ENCODE measurements around the gene GPLD1.

DNA sequence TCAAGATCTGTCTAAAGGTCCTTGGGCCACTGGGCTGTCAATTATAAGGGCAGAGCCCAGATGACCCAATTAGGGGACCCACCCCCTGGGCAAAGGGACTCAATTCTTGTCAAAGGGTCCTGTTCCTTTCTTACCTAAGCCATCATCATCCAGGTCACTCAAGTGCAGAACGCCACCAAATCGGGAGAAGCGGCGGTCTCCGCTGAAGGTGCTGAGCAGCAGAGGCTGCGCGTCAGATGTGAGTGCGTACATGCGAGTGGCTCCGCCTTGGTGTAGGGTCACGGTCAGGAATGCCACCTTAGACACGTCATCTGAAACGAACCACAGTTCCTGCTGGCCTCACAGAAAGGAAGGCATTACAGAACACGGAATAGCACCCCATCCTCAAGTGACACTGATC lies 52.4 kb downstream of the GPLD1 start:
- TF ChIP-seq GATA2 (IDR thresholded peaks at IDR 0.05; ENCODE audit: low read depth, low read length) (no peak), GATA3 (IDR thresholded peaks at IDR 0.05; ENCODE audit: low read depth, low read length) (no peak)
